Measurements from ENCODE around the gene DCAF6.

- TF ChIP-seq CTCF (IDR thresholded peaks at IDR 0.05) (no peak), POLR2A (IDR thresholded peaks at IDR 0.05) (no peak)
Observed at GRCh38 chr1:167973832-167974231, 37.3 kb downstream of the DCAF6 start.
